HG03097 (cell line): Measurements from ENCODE around the gene DNAJC30.
"Not testable (repeated sequence)": the region's sequence is repeated elsewhere in the genome, so short reads cannot be mapped to it uniquely, and the experiment has no call there.

Experiments
- ATAC-seq: cut with Tn5 transposase; IDR thresholded peaks from one replicate; pipeline ENCODE4 v1.9.1; 2021; ENCODE audit not compliant: unreplicated experiment, low FRiP score

Gene DNAJC30

DNA sequence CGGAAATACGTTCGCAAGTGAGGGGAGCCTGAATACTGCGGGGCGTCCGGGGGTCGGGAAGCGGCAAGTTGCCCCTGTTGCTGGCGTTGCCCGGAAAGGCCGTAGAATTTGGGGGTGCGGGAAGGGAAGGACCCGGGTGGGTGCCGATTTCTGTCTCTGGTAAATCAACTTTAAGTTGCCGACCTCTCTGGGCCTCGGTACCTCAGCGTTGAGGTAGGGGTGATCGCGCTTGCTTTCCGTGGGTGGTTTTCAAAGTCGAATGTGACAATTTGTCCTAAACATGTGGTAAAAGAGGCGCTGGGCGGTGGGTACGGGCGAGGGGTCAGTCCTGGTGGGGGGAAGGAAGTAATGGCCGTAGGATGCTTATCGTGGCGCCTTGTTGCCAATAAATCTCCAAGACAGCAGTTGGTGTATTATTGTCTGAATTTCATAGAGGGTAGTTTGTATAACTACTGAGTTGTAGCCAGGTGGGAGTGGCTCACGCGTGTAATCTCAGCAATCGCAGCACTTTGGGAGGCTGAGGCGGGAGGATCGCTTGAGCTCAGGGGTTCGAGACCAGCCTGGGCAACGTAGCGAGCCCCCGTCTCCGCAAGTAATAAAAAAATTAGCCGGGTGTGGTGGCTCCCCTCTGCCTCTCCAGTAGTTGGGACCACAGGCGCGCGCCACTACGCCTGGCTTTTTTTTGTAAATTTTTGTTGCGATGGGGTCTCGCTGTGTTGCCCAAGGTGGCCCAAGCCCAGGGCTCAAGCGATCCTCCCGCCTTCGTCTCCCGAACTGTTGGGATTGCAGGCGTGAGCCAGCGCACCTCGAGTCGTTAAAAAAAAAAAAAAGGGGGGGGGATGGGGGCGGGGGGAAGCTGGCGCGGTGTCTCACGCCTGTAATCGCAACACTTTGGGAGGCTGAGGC, 788 bp upstream of the DNAJC30 start:
- ATAC-seq = no peak

GRCh38 chr7:73682745-73683055, 553 bp downstream of the DNAJC30 start:
- no peak for ATAC-seq

- ATAC-seq = no peak
Observed at GRCh38 chr7:73681031-73681430, 2.2 kb downstream of the DNAJC30 start.

DNA sequence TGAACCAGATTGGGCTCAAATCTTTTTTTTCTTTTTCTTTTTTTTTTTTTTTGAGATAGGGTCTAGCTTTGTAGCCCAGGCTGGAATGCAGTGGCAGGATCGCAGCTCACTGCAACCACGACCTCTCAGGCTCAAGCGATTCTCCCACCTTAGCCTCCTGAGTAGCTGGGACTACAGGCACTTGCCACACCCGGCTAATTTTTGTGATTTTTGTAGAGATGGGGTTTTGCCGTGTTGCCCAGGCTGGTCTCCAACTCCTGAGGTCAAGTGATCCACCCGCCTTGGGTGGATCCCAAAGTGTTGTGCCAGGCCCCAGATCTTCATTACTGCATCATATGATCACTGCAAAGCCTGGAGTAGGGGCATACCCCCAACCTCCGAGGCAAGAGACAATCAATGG, 2.8 kb downstream of the DNAJC30 start:
- ATAC-seq = no peak

- ATAC-seq = no peak
Observed at GRCh38 chr7:73679709-73680108, 3.5 kb downstream of the DNAJC30 start.

GRCh38 chr7:73678862-73679261, 4.4 kb downstream of the DNAJC30 start:
- ATAC-seq = no peak

GRCh38 chr7:73676062-73676461, 7.2 kb downstream of the DNAJC30 start:
- not testable (repeated sequence) for ATAC-seq

DNA sequence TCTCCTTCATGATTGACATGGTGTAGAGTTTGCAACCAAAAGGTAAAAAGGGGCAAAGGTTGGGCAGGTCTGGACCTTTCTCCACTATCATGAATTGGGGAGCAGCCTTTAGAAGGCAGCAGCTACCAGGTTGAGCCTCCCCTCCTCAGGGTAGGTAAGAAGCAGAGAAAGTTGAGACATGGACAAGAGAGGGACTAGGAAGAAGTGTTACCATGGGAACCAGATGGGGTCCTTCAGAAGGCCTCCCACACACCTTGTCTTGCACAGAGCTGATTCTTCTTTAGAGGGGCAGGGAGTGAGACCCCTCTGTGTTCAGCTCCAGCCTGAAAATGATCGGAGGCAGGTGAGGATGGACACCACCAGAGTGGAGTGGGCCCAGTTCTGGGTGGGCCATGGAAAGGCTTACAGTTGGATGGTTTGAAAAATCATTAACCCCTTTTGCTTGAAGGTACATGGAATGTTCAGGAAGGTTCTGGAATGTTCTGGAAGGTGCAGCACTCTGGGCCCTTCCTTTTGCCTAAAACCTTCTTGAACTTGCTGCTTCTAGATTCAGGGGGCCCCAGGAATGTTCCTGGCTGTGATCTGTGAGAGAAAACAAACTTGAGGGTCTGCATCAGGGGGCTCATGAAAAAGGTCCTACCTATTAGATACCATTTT, 8.7 kb downstream of the DNAJC30 start:
- ATAC-seq = no peak

- no peak for ATAC-seq
Observed at GRCh38 chr7:73671857-73672445, 11.3 kb downstream of the DNAJC30 start.

GRCh38 chr7:73671322-73671661, 12.0 kb downstream of the DNAJC30 start:
- ATAC-seq = no peak

DNA sequence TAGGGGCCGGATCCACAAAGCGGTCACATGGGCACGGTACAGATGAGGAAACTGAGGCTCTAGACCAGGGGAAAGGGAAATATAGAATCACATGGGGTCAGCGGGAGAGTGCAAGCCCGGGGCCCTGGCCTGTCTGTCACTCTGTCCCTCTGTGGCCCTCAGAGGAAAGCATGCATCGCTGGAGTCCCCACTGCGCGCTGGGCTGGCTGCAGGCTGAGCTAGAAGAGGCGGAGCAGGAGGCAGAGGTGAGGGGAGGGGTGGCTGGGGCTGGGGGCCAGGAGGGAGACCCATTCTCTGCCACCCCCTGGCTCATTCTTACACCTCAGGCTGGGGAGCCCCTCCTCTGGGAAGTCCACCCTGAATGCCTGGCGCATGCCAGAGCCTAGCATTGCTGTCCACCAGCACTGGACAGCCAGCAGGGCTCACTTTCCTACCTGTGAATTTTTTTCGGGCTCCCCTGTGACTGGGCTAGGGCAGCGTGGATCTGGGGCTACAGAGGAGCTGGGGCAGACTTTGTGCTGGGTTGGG, 13.3 kb downstream of the DNAJC30 start:
- ATAC-seq = no peak

DNA sequence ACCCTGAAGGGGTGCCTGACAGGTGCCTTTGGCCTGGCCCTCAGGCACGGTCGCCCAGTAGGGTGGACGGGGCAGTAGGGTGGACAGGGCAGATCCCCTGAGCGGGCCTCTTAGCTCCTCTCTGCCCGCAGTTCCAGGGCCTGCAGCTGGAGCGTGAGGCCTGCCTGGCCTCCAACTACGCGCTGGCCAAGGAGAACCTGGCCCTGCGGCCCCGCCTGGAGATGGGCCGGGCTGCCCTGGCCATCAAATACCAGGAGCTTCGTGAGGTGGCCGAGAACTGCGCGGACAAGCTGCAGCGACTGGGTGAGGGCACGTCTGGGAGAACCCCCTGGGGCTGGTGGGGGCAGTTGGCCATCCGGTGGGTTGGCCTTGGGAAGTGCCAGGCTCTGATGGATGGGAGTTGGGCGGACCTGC, 14.0 kb downstream of the DNAJC30 start:
- ATAC-seq = no peak

- no peak for ATAC-seq
Observed at GRCh38 chr7:73668886-73669230, 14.4 kb downstream of the DNAJC30 start.

DNA sequence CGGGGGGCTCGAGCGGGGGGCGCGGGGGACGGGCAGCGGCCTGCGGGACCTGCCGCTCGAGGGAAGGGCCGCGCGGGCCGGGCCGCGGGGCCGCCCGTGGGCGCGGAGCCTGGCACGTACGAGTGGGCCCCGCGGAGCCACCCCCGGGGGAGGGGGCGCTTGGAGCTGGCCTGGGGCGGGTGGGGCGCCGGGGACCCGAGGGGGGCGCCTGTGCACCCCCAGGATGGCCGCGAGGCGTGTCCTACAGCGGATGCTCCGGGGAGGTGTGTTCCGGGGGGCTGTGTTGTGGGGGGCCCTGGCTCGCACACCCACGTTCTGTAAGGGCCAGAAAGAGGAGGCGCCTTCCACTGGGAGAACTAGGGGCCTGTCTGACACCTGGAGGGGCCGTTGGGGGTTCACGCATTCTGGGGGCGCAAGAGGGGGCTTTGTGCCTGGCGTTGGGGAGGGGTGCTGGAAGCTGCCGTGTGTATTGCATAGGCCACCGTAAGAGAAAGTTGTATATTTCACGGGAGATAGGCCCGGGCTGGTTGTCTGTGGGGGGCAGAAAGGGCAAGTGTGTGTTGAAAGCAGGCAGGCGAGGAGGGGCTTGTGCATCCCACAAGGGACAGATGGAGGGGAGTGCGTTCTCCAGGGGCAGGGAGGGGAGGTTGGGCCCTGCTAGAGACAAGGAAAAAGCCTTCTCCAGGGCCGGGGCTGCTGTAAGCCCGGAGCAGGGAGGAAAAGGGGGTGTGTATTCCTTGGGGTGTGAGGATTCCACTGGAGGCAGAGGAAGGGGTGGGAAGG, 15.0 kb downstream of the DNAJC30 start:
- no peak for ATAC-seq

- ATAC-seq = peak; percentile 80
Observed at GRCh38 chr7:73667344-73668102, 15.7 kb downstream of the DNAJC30 start, which contains the start of gene VPS37D. VPS37D (plus strand) TSS chr7:73667831; CDS start chr7:73667959, 128 bp downstream.

- no peak for ATAC-seq
Observed at GRCh38 chr7:73663033-73663432, 20.2 kb downstream of the DNAJC30 start.

DNA sequence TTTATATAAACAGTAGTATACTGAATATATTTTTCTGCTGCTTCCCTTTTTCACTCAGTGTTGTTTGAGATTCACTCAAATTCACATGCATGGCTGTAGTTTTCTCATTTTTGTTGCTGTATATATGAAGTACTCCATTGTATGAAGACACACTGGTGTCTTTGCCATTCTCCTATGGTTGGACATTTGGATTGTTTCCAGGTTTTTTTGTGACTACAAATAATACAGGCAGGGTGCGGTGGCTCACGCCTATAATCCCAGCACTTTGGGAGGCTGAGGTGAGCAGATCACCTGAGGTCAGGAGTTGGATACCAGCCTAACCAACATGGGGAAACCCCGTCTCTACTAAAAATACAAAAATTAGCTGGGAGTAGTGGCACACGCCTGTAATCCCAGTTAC, 22.7 kb downstream of the DNAJC30 start:
- ATAC-seq = not testable (repeated sequence)

DNA sequence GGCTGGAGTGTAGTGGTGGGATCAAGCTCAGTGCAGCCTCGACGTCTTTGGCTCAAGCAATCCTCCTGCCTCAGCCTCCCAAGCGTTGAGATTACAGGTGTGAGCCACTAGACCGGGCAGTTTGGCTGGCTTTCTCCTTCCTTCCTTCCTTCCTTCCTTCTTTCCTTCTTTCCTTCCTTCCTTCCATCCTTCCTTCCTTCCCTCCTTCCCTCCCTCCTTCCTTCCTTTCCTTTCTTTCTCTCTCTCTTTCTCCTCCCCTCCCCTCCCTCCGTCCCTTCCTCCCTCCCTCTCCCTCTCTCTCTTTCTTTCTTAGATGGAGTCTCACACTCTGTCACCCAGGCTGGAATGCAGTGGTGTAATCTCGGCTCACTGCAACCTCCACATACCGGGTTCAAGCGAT, 23.3 kb downstream of the DNAJC30 start:
- ATAC-seq = no peak

- not testable (repeated sequence) for ATAC-seq
Observed at GRCh38 chr7:73655309-73655708, 27.9 kb downstream of the DNAJC30 start.

GRCh38 chr7:73652541-73652949, 30.7 kb downstream of the DNAJC30 start:
- no peak for ATAC-seq
